Vagina (tissue), 2 donors: ENCODE data around the gene MAP3K14.

Experiments used
- POLR2A ChIP-seq, 2 donors: fragments of 450-650 bp; IDR thresholded peaks; one replicate each; pipeline ENCODE4 v1.6.1; 2017; ENCODE audit warnings: antibody characterized with exemption in 2 of 2, mild to moderate bottlenecking in 2 of 2, moderate library complexity in 2 of 2
- POLR2AphosphoS5 ChIP-seq, 2 donors: sonication (generic); formaldehyde crosslinking; IDR thresholded peaks; one replicate each; pipeline ENCODE4 v1.9.0; 2017; ENCODE audit warnings: antibody characterized with exemption in 2 of 2, mild to moderate bottlenecking in 2 of 2, low read depth in 1 of 2; ENCODE audit not compliant: insufficient read depth in 1 of 2
- TF ChIP-seq, protein P1 (sequence below), 3 experiments: fragments of 450-650 bp in 2 of 3; fragments of 200-600 bp in 1 of 3; sonication (generic) in 1 of 3; IDR thresholded peaks; one replicate each; pipeline ENCODE4 v1.5.1; 2017 to 2019; ENCODE audit warnings: antibody characterized with exemption in 3 of 3, mild to moderate bottlenecking in 2 of 3, moderate library complexity in 2 of 3

DNA sequence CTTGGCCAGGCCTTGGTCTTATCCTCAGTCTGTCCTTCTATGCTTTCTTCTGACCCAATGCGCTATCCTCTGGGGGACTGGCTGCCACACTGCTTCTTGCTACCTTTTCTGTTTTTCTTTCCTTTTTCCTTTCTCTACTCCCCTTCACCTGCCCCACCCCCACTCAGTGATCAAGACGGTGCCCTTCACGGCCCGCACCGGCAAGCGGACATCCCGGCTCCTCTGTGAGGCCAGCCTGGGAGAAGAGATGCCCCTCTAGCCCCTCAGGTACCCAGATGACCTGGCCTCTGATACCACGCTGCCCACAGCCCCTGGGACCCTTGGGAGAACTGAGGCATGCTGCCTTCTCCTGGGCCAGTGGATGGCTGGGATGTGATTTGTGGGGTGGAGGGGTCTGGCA lies 70.5 kb downstream of the MAP3K14 start:
- TF ChIP-seq, protein P1, sequence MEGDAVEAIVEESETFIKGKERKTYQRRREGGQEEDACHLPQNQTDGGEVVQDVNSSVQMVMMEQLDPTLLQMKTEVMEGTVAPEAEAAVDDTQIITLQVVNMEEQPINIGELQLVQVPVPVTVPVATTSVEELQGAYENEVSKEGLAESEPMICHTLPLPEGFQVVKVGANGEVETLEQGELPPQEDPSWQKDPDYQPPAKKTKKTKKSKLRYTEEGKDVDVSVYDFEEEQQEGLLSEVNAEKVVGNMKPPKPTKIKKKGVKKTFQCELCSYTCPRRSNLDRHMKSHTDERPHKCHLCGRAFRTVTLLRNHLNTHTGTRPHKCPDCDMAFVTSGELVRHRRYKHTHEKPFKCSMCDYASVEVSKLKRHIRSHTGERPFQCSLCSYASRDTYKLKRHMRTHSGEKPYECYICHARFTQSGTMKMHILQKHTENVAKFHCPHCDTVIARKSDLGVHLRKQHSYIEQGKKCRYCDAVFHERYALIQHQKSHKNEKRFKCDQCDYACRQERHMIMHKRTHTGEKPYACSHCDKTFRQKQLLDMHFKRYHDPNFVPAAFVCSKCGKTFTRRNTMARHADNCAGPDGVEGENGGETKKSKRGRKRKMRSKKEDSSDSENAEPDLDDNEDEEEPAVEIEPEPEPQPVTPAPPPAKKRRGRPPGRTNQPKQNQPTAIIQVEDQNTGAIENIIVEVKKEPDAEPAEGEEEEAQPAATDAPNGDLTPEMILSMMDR (IDR thresholded peaks at IDR 0.05): no peak
- TF ChIP-seq POLR2A (IDR thresholded peaks at IDR 0.05) (no peak), POLR2AphosphoS5 (IDR thresholded peaks at IDR 0.05; ENCODE audit: insufficient read depth in 1 of 2, low read depth in 1 of 2) (no peak)
